IMR-90 (cell line): Measurements from ENCODE around the gene NIPBL.

Source experiments
- BHLHE40 ChIP-seq: fragments of 150-350 bp; IDR thresholded peaks from 2 replicates; pipeline ENCODE4 v1.6.1; 2016; ENCODE audit warnings: mild to moderate bottlenecking, low read depth, low read length
- CEBPB ChIP-seq: IDR thresholded peaks from 2 replicates; pipeline ENCODE4 v1.6.1; 2012; ENCODE audit warnings: low read depth, low read length, improper control_type of control experiment
- CHD1 ChIP-seq: IDR thresholded peaks from 2 replicates; pipeline ENCODE4 v1.6.1; 2012; ENCODE audit warnings: low read depth, low read length, improper control_type of control experiment
- CTCF ChIP-seq: conservative IDR thresholded peaks from 2 replicates; pipeline ENCODE4 v1.5.1; 2012; ENCODE audit warnings: mild to moderate bottlenecking, low read depth, low read length, improper control_type of control experiment
- FOS ChIP-seq: fragments of 150-350 bp; IDR thresholded peaks from 2 replicates; pipeline ENCODE4 v1.6.1; 2016; ENCODE audit warnings: low read depth, low read length
- MAFK ChIP-seq: IDR thresholded peaks from 2 replicates; pipeline ENCODE4 v1.6.1; 2012; ENCODE audit warnings: low read depth, low read length, improper control_type of control experiment
- MXI1 ChIP-seq: IDR thresholded peaks from 2 replicates; pipeline ENCODE4 v1.6.1; 2012; ENCODE audit warnings: low read depth, mild to moderate bottlenecking, low read length, moderate library complexity, borderline replicate concordance
- POLR2A ChIP-seq: IDR thresholded peaks from 2 replicates; pipeline ENCODE4 v1.6.1; 2012; ENCODE audit warnings: mild to moderate bottlenecking, low read depth, low read length
- RAD21 ChIP-seq: IDR thresholded peaks from 2 replicates; pipeline ENCODE4 v1.6.1; 2012; ENCODE audit warnings: low read length, improper control_type of control experiment
- RCOR1 ChIP-seq: IDR thresholded peaks from 2 replicates; pipeline ENCODE4 v1.6.1; 2012; ENCODE audit warnings: mild to moderate bottlenecking, low read length, improper control_type of control experiment; ENCODE audit not compliant: insufficient replicate concordance
- RFX5 ChIP-seq: IDR thresholded peaks from 2 replicates; pipeline ENCODE4 v1.8.0; 2012; ENCODE audit warnings: low read depth, mild to moderate bottlenecking, low read length, moderate library complexity
- SMC3 ChIP-seq: fragments of 150-350 bp; IDR thresholded peaks from 2 replicates; pipeline ENCODE4 v1.6.1; 2016; ENCODE audit warnings: low read depth, mild to moderate bottlenecking, antibody characterized with exemption, low read length, moderate library complexity
- TF ChIP-seq, protein P1 (sequence below): fragments of 150-350 bp; IDR thresholded peaks from 2 replicates; pipeline ENCODE4 v1.6.1; 2017; ENCODE audit warnings: mild to moderate bottlenecking, antibody characterized with exemption, low read length, low read depth
- TF ChIP-seq, protein P2 (sequence below): fragments of 150-350 bp; IDR thresholded peaks from 2 replicates; pipeline ENCODE4 v1.6.1; 2016; ENCODE audit warnings: low read depth, mild to moderate bottlenecking, low read length, moderate library complexity, borderline replicate concordance

DNA sequence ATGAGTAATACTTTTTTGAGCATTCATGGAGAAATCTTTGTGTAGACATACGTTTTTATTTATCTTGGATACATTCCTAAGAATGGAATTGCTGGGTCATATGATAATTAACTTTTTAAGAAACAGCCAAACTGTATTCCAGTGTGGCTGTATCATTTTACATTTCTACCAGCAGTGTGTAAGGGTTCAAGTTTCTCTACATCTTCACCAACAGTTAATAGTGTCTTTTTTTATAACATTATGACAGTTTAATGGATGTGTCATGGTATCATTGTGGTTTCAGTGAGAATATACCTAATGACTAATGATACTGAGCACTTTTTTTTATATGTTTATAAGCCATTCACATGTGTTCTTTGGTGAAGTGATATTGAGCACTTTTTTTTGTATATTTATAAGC is 52.4 kb downstream of the NIPBL start:
- TF ChIP-seq MXI1 = no peak
- no peak for TF ChIP-seq CEBPB
- TF ChIP-seq RFX5 = no peak
- TF ChIP-seq CTCF = no peak
- no peak for TF ChIP-seq MAFK
- TF ChIP-seq BHLHE40 = no peak
- TF ChIP-seq POLR2A = no peak
- TF ChIP-seq, protein P1, sequence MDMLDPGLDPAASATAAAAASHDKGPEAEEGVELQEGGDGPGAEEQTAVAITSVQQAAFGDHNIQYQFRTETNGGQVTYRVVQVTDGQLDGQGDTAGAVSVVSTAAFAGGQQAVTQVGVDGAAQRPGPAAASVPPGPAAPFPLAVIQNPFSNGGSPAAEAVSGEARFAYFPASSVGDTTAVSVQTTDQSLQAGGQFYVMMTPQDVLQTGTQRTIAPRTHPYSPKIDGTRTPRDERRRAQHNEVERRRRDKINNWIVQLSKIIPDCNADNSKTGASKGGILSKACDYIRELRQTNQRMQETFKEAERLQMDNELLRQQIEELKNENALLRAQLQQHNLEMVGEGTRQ = no peak
- TF ChIP-seq SMC3 = no peak
- no peak for TF ChIP-seq CHD1
- TF ChIP-seq RCOR1 = no peak
- no peak for TF ChIP-seq RAD21
- no peak for TF ChIP-seq FOS
- TF ChIP-seq, protein P2, sequence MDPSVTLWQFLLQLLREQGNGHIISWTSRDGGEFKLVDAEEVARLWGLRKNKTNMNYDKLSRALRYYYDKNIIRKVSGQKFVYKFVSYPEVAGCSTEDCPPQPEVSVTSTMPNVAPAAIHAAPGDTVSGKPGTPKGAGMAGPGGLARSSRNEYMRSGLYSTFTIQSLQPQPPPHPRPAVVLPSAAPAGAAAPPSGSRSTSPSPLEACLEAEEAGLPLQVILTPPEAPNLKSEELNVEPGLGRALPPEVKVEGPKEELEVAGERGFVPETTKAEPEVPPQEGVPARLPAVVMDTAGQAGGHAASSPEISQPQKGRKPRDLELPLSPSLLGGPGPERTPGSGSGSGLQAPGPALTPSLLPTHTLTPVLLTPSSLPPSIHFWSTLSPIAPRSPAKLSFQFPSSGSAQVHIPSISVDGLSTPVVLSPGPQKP = no peak
